GM19395 (cell line): ENCODE measurements around the gene PAX4.
A peak's percentile ranks its signal among the peaks of the same experiment; 100 is the strongest.
"Not testable (repeated sequence)": the region's sequence is repeated elsewhere in the genome, so short reads cannot be mapped to it uniquely, and the experiment has no call there.

ENCODE experiments used
- ATAC-seq: cut with Tn5 transposase; IDR thresholded peaks from one replicate; pipeline ENCODE4 v1.9.1; 2021; ENCODE audit warnings: mild to moderate bottlenecking, moderate library complexity; ENCODE audit not compliant: unreplicated experiment

Gene PAX4

DNA sequence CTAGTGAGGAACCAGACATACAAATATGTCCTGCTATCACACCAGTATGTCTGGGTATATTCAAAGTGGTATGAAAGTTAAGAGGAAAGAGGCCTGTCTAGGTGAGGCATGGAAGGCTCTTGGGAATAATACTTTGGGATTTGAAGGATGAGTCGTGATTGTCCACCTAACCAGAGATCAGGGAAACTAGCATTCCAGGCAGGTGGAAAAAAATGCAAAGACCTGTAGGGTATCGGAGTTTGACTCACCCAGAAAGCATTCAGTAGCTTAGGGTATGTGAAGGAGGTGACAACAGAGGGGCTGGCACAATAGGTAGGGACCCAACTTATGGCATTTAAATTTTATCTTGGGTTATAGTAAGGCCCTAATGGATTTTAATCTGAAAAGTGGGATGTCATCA, 31.6 kb downstream of the PAX4 start:
- no peak for ATAC-seq

DNA sequence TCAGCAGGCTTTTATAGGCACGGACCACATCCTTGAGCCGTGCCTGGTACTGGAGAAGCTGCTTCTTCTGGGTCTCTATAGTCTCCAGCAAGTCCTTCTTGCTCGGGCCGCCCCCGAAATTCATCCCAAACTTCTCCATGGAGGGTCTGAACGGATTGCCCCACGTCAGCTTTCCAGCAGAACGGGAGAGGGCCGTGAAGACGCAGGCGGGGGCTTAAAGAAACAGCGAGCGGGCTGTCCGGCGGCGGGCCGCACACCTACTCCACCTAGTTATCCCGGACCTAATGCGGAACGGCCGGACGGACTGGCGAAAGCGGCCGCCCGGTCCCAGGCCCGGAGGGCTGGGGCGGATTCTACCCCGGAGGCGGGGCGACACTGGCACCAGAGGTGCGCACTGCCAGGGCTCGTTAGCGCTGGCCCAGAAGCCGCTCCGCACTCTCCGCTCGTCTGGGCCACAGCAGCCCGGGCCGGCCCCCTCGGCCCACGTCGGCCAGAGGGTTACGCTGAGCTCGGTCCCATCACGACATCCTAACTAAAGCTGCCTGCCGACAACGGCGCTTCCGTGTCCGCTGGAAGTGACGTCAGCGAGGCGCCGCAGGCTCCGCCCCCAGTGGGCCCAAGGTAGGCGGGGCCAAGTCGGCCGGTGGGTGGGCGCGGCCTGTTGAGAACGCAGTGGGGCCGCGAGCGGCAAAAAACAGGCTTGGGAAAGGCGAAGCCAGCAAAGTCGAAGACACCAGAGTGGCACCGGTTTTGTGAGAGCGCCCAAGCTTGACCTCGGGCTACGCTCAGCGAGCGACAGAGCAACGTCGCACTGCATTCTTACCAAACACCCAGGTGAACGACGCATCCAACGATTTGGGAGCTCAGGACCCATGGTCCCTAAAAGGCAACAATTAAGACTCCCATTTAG, 32.6 kb downstream of the PAX4 start, which contains the start of gene GCC1:
Gene GCC1 (minus strand): TSS at position 553 of the 910 bp plus-strand sequence. CDS start 414 bp downstream, at position 139.
- ATAC-seq: peak; percentile 81

DNA sequence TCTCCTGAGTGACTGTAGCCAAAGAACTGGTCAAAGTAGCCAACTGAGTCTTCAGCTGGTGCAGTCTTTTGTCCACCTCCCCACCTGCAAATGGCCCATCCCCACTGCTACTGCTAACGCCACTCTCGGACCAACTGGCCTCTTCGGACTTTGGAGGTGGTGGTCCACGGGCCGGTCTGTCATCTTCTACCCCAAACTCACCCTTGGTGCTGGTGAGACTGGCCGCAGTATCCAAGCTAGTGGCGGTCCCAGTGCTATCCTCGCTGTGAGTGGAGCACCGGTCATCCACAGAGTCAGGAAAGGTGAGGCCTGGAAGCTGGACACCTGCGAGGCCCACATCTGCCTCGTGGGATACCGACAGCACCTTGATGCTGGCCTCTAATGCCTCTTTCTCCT, 33.3 kb downstream of the PAX4 start:
- no peak for ATAC-seq

DNA sequence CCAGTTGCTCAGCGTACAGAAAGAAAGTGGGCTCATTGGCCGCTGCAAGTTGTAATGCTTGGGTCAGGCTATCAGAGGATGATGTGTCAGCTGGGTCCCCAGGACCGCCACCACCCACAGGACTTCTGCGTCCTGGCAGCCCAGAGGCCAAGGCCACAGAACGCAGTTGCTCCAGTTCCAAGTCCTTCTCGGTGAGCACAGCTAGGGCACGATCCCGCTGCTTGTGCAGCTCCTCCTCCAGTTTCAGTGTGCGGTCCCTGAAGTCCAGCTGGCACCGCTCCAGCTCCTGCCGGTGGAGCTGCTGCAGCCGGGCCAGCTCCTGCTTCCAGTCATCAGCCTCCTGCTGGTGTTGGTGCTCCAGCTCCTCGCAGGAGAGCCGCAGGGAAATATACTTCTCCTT, 35.6 kb downstream of the PAX4 start:
- ATAC-seq: no peak

GRCh38 chr7:127581716-127582115, 36.2 kb downstream of the PAX4 start:
- ATAC-seq: no peak

- no peak for ATAC-seq
These were observed 37.3 kb downstream of the PAX4 start for GRCh38 chr7:127580612-127581011.

DNA sequence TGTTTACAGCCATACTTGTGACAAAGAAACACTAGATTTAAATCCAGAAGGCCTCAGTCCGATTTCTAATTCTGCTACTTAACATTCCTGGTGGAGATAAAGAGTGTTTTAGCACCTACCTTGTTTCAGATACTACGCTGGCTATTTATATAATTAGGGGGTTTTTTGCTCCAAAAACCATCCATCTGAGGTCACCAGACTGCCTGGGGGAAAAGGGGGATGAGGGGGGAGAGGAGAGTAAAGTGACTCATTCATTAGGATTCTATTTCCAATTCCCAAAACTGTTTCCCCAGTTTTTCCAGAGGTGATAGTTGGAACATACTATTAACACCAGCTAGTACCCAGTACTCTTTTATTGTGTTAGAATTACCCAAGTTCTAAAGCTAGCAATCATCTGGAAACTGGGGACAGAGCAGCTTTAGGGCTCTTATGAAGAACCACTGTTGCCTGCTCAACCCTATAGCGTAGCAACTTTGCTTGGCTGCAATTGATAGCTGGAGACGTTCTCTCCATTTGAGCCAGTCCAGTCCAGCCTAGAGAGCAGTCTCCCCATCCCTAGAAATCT, 39.1 kb downstream of the PAX4 start:
- ATAC-seq: no peak

- no peak for ATAC-seq
These were observed 39.8 kb downstream of the PAX4 start for GRCh38 chr7:127578036-127578684.

DNA sequence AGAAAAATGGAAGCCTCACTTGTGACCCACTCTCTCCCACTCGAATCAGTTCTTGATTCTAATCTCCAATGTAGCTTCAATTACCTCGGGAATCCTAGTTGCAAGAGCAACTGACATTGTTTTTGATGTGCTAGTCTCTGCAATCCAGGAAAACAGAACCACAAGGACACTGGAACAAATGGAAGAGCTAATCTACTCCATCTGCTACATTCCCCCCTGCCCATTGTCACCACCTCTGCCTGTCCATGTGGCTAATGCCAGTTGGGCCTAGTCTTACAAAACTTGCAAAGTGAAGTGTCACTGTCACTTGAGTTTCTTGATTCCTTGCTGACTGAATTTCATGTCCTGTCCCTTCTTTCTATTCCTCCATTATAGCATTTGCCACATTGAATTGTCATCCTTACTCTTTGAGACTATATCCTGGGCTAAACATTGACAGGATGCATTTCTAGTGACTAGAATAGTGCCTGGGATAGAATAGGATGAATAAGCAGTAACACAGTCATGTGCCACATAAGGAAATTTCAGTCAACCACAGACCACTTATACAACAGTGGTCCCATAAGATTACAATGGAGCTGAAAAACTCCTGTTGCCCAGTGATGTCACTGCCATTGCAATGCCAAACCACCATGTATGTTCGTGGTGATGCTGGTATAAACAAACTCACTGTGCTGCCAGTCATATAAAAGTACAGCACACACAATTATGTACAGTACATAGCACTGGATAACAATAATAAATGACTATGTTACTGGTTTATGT, 46.0 kb downstream of the PAX4 start:
- no peak for ATAC-seq

GRCh38 chr7:127568034-127568433, 49.9 kb downstream of the PAX4 start:
- not testable (repeated sequence) for ATAC-seq

DNA sequence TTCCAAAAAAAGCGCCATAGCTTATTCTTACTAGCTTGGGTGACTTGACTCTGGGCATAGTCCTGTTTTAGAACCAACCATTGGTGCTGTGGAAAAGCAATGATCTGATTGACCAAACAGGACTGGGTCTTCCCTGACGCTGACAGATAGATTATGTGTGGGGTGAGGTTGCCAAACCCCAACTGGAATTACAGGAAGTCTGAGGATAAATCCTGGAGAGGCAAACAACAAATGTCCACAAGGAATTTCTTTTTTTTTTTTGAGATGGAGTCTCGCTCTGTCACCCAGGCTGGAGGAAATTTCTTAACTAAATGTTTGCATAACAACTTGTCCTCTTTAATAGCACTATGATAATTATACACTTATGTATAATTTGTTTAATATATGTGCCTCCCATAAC, 51.7 kb downstream of the PAX4 start:
- no peak for ATAC-seq
